ENCODE data around the gene MAP3K7. TPM values are rescaled to one million over a fixed set of nuclear protein-coding genes. Genes with fewer than 3 reads are reported as not detected.

MAP3K7 gene
- total and polyA plus RNA-seq, 2 of the 4 experiments (the other 2 are of a cell fraction), result 26.5 to 29.9 TPM

DNA sequence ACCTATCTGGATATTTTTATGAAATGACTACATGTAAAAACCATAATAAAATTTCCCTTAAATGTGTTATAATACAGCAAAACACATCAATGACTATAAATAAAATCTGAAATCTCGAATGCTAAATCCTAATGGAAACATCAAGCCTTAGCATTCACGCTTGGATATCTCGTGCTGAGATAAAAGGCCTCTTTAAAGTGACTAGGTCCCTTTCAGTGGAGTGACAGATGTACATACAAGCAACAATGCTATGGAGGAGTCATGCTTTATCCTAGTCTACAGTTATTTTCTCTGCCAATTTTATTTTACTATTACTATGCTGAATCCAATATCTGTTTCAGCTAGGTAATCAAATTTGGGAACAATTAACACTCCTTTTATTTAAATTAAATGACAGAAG is 72.4 kb downstream of the MAP3K7 start:
- Histone ChIP-seq H3K36me3 (ENCODE audit: control insufficient read depth, insufficient read depth, low read length) (peaks cover 6% of the 10 kb centered on the region), H3K4me2 (ENCODE audit: low read depth, low read length) (no peak overlapping the region), H3K4me3 (ENCODE audit: insufficient read depth, low read depth, low read length) (no peak overlapping the region), H3K27me3 (ENCODE audit: control insufficient read depth, insufficient read depth, low read length) (no peaks in the 10 kb centered on the region), H2AFZ (replicated peaks; ENCODE audit: low read length, poor library complexity) (no peak overlapping the region), H4K8ac (ENCODE audit: low read depth in 2 of 2, low read length in 2 of 2) (no peak overlapping the region), H3K4ac (ENCODE audit: low read depth, low read length) (no peak overlapping the region), H2AK5ac (ENCODE audit: low read depth, low read length) (no peak overlapping the region), H4K91ac (ENCODE audit: insufficient read depth, low read depth, low read length) (no peak overlapping the region), H3K9ac (ENCODE audit: low read depth, low read length) (no peak overlapping the region), H2AK9ac (replicated peaks; ENCODE audit: low read depth, low read length, poor library complexity) (no peak overlapping the region), H2BK20ac (ENCODE audit: low read depth, low read length) (no peak overlapping the region), H3K4me1 (ENCODE audit: control insufficient read depth, insufficient read depth, low read length) (no peaks in the 10 kb centered on the region), H3K79me1 (ENCODE audit: low read depth in 1 of 2, low read length in 2 of 2) (no peaks in the 10 kb centered on the region), H3K56ac (ENCODE audit: extremely low read depth, insufficient read depth, low read length) (no peak overlapping the region), H3K9me1 (ENCODE audit: insufficient read depth, low read length) (no peaks in the 10 kb centered on the region), H2BK120ac (ENCODE audit: low read depth, low read length) (no peak overlapping the region), H2BK15ac (ENCODE audit: low read depth, low read length) (no peak overlapping the region), H3K27ac (ENCODE audit: insufficient read depth, low read length) (no peak overlapping the region), H3K18ac (ENCODE audit: low read depth, low read length) (no peak overlapping the region), H4K20me1 (ENCODE audit: insufficient read depth, low read length) (no peaks in the 10 kb centered on the region), H3K14ac (replicated peaks; ENCODE audit: low read depth, low read length) (no peak overlapping the region), H4K5ac (ENCODE audit: low read depth, low read length) (no peak overlapping the region), H2BK5ac (ENCODE audit: low read depth, low read length, poor library complexity, severe bottlenecking) (no peak overlapping the region), H3K9me3 (ENCODE audit: control insufficient read depth, insufficient read depth, low read length) (no peaks in the 10 kb centered on the region), H3K23ac (ENCODE audit: low read depth, low read length) (no peak overlapping the region)
- in situ Hi-C loops (cut with MboI; ENCODE audit: low sequenced_read_pairs), result no loop called here
- BruUV-seq (replicated peaks), result no TSS peak
- ATAC-seq (ENCODE audit: low read depth) (no peak), DNase-seq (no peak)
- intact Hi-C loops (cut with micrococcal nuclease), result no loop called here
- no CpG with 5 or more reads among the region's 3 CpGs for WGBS, 2 experiments (ENCODE audit: extremely low coverage in 2 of 2, insufficient read length in 1 of 2)
- ChIA-PET CTCF (interaction anchor here (2.3 kb wide), 1 partner anchor 574 kb away, joined by 5 read pairs; no protein-coding TSS in a partner anchor), POLR2A (ENCODE audit: unreplicated experiment) (no interaction called here)
- TF ChIP-seq MXI1 (IDR thresholded peaks at IDR 0.05; ENCODE audit: borderline replicate concordance, low read depth, low read length) (no peak), NFE2L2 (IDR thresholded peaks at IDR 0.05; ENCODE audit: low read depth, low read length) (no peak), RFX5 (IDR thresholded peaks at IDR 0.05; ENCODE audit: low read depth, low read length) (no peak), POLR2A (IDR thresholded peaks at IDR 0.05; ENCODE audit: low read depth, low read length) (no peak), SMC3 (IDR thresholded peaks at IDR 0.05; ENCODE audit: low read depth, low read length) (no peak), MAFK (IDR thresholded peaks at IDR 0.05; ENCODE audit: low read depth, low read length) (no peak), CHD1 (IDR thresholded peaks at IDR 0.05; ENCODE audit: low read depth, low read length) (no peak), CEBPB (IDR thresholded peaks at IDR 0.05; ENCODE audit: low read depth, low read length) (no peak), MAZ (IDR thresholded peaks at IDR 0.05; ENCODE audit: borderline replicate concordance, low read depth, low read length) (no peak), RAD21 (IDR thresholded peaks at IDR 0.05; ENCODE audit: low read length) (no peak), FOS (IDR thresholded peaks at IDR 0.05; ENCODE audit: low read depth, low read length) (no peak), RCOR1 (IDR thresholded peaks at IDR 0.05; ENCODE audit: insufficient replicate concordance, low read length) (no peak)
- TF ChIP-seq, protein P1, sequence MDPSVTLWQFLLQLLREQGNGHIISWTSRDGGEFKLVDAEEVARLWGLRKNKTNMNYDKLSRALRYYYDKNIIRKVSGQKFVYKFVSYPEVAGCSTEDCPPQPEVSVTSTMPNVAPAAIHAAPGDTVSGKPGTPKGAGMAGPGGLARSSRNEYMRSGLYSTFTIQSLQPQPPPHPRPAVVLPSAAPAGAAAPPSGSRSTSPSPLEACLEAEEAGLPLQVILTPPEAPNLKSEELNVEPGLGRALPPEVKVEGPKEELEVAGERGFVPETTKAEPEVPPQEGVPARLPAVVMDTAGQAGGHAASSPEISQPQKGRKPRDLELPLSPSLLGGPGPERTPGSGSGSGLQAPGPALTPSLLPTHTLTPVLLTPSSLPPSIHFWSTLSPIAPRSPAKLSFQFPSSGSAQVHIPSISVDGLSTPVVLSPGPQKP (IDR thresholded peaks at IDR 0.05; ENCODE audit: borderline replicate concordance, low read depth, low read length), result no peak
- dilution Hi-C loops (cut with HindIII; ENCODE audit: low sequenced_read_pairs, unreplicated experiment), result no loop called here
